IMR-90 (cell line): ENCODE measurements around the gene TIMELESS. TPM values are rescaled to one million over a fixed set of nuclear protein-coding genes. Genes with fewer than 3 reads are reported as not detected.

Source experiments
- ATAC-seq: fragments of 200-7000 bp; cut with Tn5 transposase; 2 replicates; pipeline ENCODE4 v1.9.1; 2020; ENCODE audit warnings: low read depth, mild to moderate bottlenecking, moderate library complexity
- BruUV-seq: library from RNA; stranded (reverse); fragments of 400-500 nt; replicated peaks from 2 replicates; lab custom pipeline; 2021; lab: Mats Ljungman, UMichigan
- CTCF ChIA-PET: fragments of 300-600 bp; formaldehyde crosslinking; extraction: SDS; loops from one replicate; lab custom pipeline; 2021; ENCODE audit warnings: antibody characterized with exemption; lab: Yijun Ruan, JAX
- POLR2A ChIA-PET: fragments of 300-600 bp; sonication (Branson Sonifier 250); formaldehyde crosslinking; loops from one replicate; lab custom pipeline; 2022; ENCODE audit warnings: antibody characterized with exemption; ENCODE audit not compliant: unreplicated experiment; lab: Charles Lee
- DNase-seq: peaks from one replicate; pipeline ENCODE4 v3.0.0; 2013
- H2AFZ ChIP-seq: replicated peaks from 2 replicates; pipeline ENCODE3; 2013; ENCODE audit warnings: low read length, mild to moderate bottlenecking; ENCODE audit not compliant: poor library complexity
- H2AK5ac ChIP-seq: 2 replicates; pipeline ENCODE4 v1.6.1; 2013; ENCODE audit warnings: low read depth, low read length, inconsistent platforms
- H2AK9ac ChIP-seq: replicated peaks from 2 replicates; pipeline ENCODE3; 2013; ENCODE audit warnings: mild to moderate bottlenecking, low read depth, low read length, moderate library complexity; ENCODE audit not compliant: poor library complexity
- H2BK120ac ChIP-seq: 2 replicates; pipeline ENCODE4 v1.6.1; 2013; ENCODE audit warnings: low read depth, low read length, inconsistent platforms
- H2BK15ac ChIP-seq: 3 replicates; pipeline ENCODE4 v1.6.1; 2013; ENCODE audit warnings: low read depth, low read length, inconsistent platforms
- H2BK20ac ChIP-seq: 2 replicates; pipeline ENCODE4 v1.6.1; 2013; ENCODE audit warnings: low read depth, mild to moderate bottlenecking, inconsistent platforms, low read length, moderate library complexity
- H2BK5ac ChIP-seq: 2 replicates; pipeline ENCODE4 v1.6.1; 2013; ENCODE audit warnings: mild to moderate bottlenecking, low read depth, low read length, inconsistent platforms; ENCODE audit not compliant: poor library complexity, severe bottlenecking
- H3K14ac ChIP-seq: replicated peaks from 2 replicates; pipeline ENCODE4 v1.6.1; 2013; ENCODE audit warnings: low read depth, low read length, inconsistent platforms
- H3K18ac ChIP-seq: 2 replicates; pipeline ENCODE4 v1.6.1; 2013; ENCODE audit warnings: low read depth, low read length, control low read depth
- H3K23ac ChIP-seq: 2 replicates; pipeline ENCODE4 v1.6.1; 2013; ENCODE audit warnings: low read depth, low read length, inconsistent platforms
- H3K27ac ChIP-seq: 2 replicates; pipeline ENCODE4 v1.5.1; 2013; ENCODE audit warnings: mild to moderate bottlenecking, control low read depth, low read length; ENCODE audit not compliant: insufficient read depth
- H3K27me3 ChIP-seq: 2 replicates; pipeline ENCODE4 v1.6.1; 2013; ENCODE audit warnings: low read length; ENCODE audit not compliant: control insufficient read depth, insufficient read depth
- H3K36me3 ChIP-seq: 2 replicates; pipeline ENCODE4 v1.6.1; 2013; ENCODE audit warnings: low read length, mixed read lengths; ENCODE audit not compliant: control insufficient read depth, insufficient read depth
- H3K4ac ChIP-seq: 2 replicates; pipeline ENCODE4 v1.6.1; 2013; ENCODE audit warnings: low read depth, low read length, inconsistent platforms
- H3K4me1 ChIP-seq: 2 replicates; pipeline ENCODE4 v1.6.1; 2013; ENCODE audit warnings: low read length, mixed read lengths; ENCODE audit not compliant: control insufficient read depth, insufficient read depth
- H3K4me2 ChIP-seq: 2 replicates; pipeline ENCODE4 v1.6.1; 2013; ENCODE audit warnings: low read depth, mild to moderate bottlenecking, control low read depth, low read length, moderate library complexity
- H3K4me3 ChIP-seq: 2 replicates; pipeline ENCODE4 v1.5.1; 2013; ENCODE audit warnings: low read depth, mild to moderate bottlenecking, control low read depth, low read length, moderate library complexity; ENCODE audit not compliant: insufficient read depth
- H3K56ac ChIP-seq: 2 replicates; pipeline ENCODE4 v1.6.1; 2013; ENCODE audit warnings: low read length, inconsistent platforms; ENCODE audit not compliant: insufficient read depth; ENCODE audit errors: extremely low read depth
- H3K79me1 ChIP-seq, 2 experiments: 2 replicates each; pipeline ENCODE4 v1.6.1; 2013; ENCODE audit warnings: low read length in 2 of 2, inconsistent platforms in 1 of 2, low read depth in 1 of 2
- H3K9ac ChIP-seq: 2 replicates; pipeline ENCODE4 v1.6.1; 2013; ENCODE audit warnings: low read depth, low read length, control low read depth
- H3K9me1 ChIP-seq: 2 replicates; pipeline ENCODE4 v1.6.1; 2013; ENCODE audit warnings: low read length, inconsistent platforms; ENCODE audit not compliant: insufficient read depth
- H3K9me3 ChIP-seq: 2 replicates; pipeline ENCODE4 v1.6.1; 2013; ENCODE audit warnings: low read length; ENCODE audit not compliant: control insufficient read depth, insufficient read depth
- H4K20me1 ChIP-seq: 2 replicates; pipeline ENCODE4 v1.6.1; 2013; ENCODE audit warnings: low read length, inconsistent platforms; ENCODE audit not compliant: insufficient read depth
- H4K5ac ChIP-seq: 2 replicates; pipeline ENCODE4 v1.6.1; 2013; ENCODE audit warnings: mild to moderate bottlenecking, low read depth, low read length, control low read depth
- H4K8ac ChIP-seq, 2 experiments: 2 replicates each; pipeline ENCODE4 v1.6.1; 2013; ENCODE audit warnings: low read depth in 2 of 2, low read length in 2 of 2, control low read depth in 1 of 2, inconsistent platforms in 1 of 2
- H4K91ac ChIP-seq: 2 replicates; pipeline ENCODE4 v1.6.1; 2013; ENCODE audit warnings: low read depth, low read length, inconsistent platforms; ENCODE audit not compliant: insufficient read depth
- BHLHE40 ChIP-seq: fragments of 150-350 bp; IDR thresholded peaks from 2 replicates; pipeline ENCODE4 v1.6.1; 2016; ENCODE audit warnings: mild to moderate bottlenecking, low read depth, low read length
- CEBPB ChIP-seq: IDR thresholded peaks from 2 replicates; pipeline ENCODE4 v1.6.1; 2012; ENCODE audit warnings: low read depth, low read length, improper control_type of control experiment
- FOS ChIP-seq: fragments of 150-350 bp; IDR thresholded peaks from 2 replicates; pipeline ENCODE4 v1.6.1; 2016; ENCODE audit warnings: low read depth, low read length
- NFE2L2 ChIP-seq: fragments of 150-350 bp; IDR thresholded peaks from 2 replicates; pipeline ENCODE4 v1.6.1; 2016; ENCODE audit warnings: low read depth, mild to moderate bottlenecking, low read length
- POLR2A ChIP-seq: IDR thresholded peaks from 2 replicates; pipeline ENCODE4 v1.6.1; 2012; ENCODE audit warnings: mild to moderate bottlenecking, low read depth, low read length
- RFX5 ChIP-seq: IDR thresholded peaks from 2 replicates; pipeline ENCODE4 v1.8.0; 2012; ENCODE audit warnings: low read depth, mild to moderate bottlenecking, low read length, moderate library complexity
- WGBS, 2 experiments: methylation state at CpG; one replicate each; pipeline versions ENCODE4 v1.1.5 to v1.1.7; 2013; ENCODE audit warnings: missing lambda C conversion rate in 2 of 2; ENCODE audit not compliant: insufficient read length in 1 of 2; ENCODE audit errors: extremely low coverage in 2 of 2; 5-methylcytosine and 5-hydroxymethylcytosine counted together
- dilution Hi-C: fragments of 300-500 bp; cut with HindIII; formaldehyde crosslinking; loops from one replicate; pipeline ENCODE4 v1.14.3; 2018; ENCODE audit warnings: low sequenced_read_pairs; ENCODE audit not compliant: unreplicated experiment
- in situ Hi-C: fragments of 300-500 bp; cut with MboI; formaldehyde crosslinking; loops from 3 replicates; pipeline ENCODE4 v1.14.3; 2019; ENCODE audit warnings: low sequenced_read_pairs, inconsistent platforms, mixed read lengths
- intact Hi-C: fragments of 100-400 bp; cut with micrococcal nuclease; formaldehyde crosslinking; loops from 2 replicates; pipeline ENCODE4 v1.10.0; 2022
- polyA plus RNA-seq, 3 experiments: library from polyadenylated mRNA; depleted of rRNA; stranded (reverse); fragments of >200 nt; gene quantifications; 2 replicates each; pipeline ENCODE4 v1.2.3, GENCODE V29; 2012; ENCODE audit warnings: low replicate concordance in 1 of 3
- total RNA-seq: library from RNA; depleted of rRNA; stranded (reverse); fragments of >200 nt; gene quantifications from 2 replicates; pipeline ENCODE4 v1.2.3, GENCODE V29; 2012
- TF ChIP-seq, protein P1 (sequence below): conservative IDR thresholded peaks from 2 replicates; pipeline ENCODE4 v1.5.1; 2012; ENCODE audit warnings: mild to moderate bottlenecking, low read depth, low read length, improper control_type of control experiment
- TF ChIP-seq, protein P2 (sequence below): fragments of 150-350 bp; IDR thresholded peaks from 2 replicates; pipeline ENCODE4 v1.6.1; 2017; ENCODE audit warnings: mild to moderate bottlenecking, antibody characterized with exemption, low read length, low read depth

TIMELESS gene
- total and polyA plus RNA-seq, 2 of the 4 experiments (the other 2 are of a cell fraction) = 7.3 to 10.4 TPM

DNA sequence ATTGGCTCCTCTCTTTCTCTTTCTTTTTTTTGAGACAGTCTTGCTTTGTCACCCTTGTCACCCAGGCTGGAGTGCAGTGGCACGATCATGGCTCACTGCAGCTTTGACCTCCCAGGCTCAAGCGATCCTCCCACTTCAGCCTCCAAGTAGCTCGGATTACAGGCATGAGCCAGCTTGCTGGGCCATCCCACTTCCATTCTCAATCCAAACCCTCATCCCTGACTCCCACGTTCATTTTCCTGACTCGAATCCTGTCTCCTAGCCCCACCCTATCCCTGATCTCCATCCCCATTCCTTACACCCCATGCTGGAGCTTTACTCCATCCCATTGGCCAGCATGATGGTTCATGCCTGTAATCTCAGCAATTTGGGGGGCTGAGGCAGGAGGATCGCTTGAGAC is 26.9 kb upstream of the TIMELESS start:
- no peak for TF ChIP-seq FOS
- TF ChIP-seq, protein P1, sequence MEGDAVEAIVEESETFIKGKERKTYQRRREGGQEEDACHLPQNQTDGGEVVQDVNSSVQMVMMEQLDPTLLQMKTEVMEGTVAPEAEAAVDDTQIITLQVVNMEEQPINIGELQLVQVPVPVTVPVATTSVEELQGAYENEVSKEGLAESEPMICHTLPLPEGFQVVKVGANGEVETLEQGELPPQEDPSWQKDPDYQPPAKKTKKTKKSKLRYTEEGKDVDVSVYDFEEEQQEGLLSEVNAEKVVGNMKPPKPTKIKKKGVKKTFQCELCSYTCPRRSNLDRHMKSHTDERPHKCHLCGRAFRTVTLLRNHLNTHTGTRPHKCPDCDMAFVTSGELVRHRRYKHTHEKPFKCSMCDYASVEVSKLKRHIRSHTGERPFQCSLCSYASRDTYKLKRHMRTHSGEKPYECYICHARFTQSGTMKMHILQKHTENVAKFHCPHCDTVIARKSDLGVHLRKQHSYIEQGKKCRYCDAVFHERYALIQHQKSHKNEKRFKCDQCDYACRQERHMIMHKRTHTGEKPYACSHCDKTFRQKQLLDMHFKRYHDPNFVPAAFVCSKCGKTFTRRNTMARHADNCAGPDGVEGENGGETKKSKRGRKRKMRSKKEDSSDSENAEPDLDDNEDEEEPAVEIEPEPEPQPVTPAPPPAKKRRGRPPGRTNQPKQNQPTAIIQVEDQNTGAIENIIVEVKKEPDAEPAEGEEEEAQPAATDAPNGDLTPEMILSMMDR = no peak
- no peak for TF ChIP-seq NFE2L2
- no peak for TF ChIP-seq RFX5
- no peak for TF ChIP-seq CEBPB
- no peak for TF ChIP-seq BHLHE40
- TF ChIP-seq POLR2A = no peak
- TF ChIP-seq, protein P2, sequence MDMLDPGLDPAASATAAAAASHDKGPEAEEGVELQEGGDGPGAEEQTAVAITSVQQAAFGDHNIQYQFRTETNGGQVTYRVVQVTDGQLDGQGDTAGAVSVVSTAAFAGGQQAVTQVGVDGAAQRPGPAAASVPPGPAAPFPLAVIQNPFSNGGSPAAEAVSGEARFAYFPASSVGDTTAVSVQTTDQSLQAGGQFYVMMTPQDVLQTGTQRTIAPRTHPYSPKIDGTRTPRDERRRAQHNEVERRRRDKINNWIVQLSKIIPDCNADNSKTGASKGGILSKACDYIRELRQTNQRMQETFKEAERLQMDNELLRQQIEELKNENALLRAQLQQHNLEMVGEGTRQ = no peak
- WGBS, 2 experiments = 89% methylated on average over 4 of the region's 6 CpGs; no CpG with 5 or more reads in 1 of the 2 experiments

More for the DNA sequence above, 26.9 kb upstream of the TIMELESS start:
- Histone ChIP-seq H4K20me1 (no peaks in the 10 kb centered on the region), H2AK5ac (no peak overlapping the region), H3K14ac (no peak overlapping the region), H2BK20ac (no peak overlapping the region), H3K9me3 (no peaks in the 10 kb centered on the region), H3K4ac (no peak overlapping the region), H4K5ac (no peak overlapping the region), H3K18ac (no peak overlapping the region), H4K91ac (no peak overlapping the region), H2BK120ac (no peak overlapping the region), H3K56ac (no peak overlapping the region), H3K27ac (no peak overlapping the region), H3K9me1 (peaks cover 20% of the 10 kb centered on the region; the same call in 1 of the 2 replicates), H3K79me1 (peaks cover 6 to 40% of the 10 kb centered on the region in 2 experiments; a peak in 3 of 4 replicates), H2BK15ac (no peak overlapping the region), H2AK9ac (no peak overlapping the region), H3K4me1 (no peaks in the 10 kb centered on the region), H3K4me3 (no peak overlapping the region), H3K9ac (no peak overlapping the region), H3K23ac (no peak overlapping the region), H2AFZ (no peak overlapping the region), H3K4me2 (no peak overlapping the region), H3K36me3 (peaks cover 5% of the 10 kb centered on the region), H3K27me3 (no peaks in the 10 kb centered on the region), H4K8ac (no peak overlapping the region), H2BK5ac (no peak overlapping the region)
- BruUV-seq = no TSS peak
- in situ Hi-C loops (no loop called here), dilution Hi-C loops (no loop called here), intact Hi-C loops (no loop called here)
- POLR2A ChIA-PET = no interaction called here
- ATAC-seq (no peak), DNase-seq (no peak)
- CTCF ChIA-PET = interaction anchor here (1.2 kb wide), 1 partner anchor 9 kb away, joined by 3 read pairs; no protein-coding TSS in a partner anchor
